ENCODE data around the gene FCGR3B.
"Not testable (repeated sequence)": the region's sequence is repeated elsewhere in the genome, so short reads cannot be mapped to it uniquely, and the experiment has no call there.

GRCh38 chr1:161606541-161607336, 24.2 kb downstream of the FCGR3B start:
- TF ChIP-seq TAF1, POLR2AphosphoS5, POLR2A, SPI1 (IDR thresholded peaks at IDR 0.05; ENCODE audit: low read depth, low read length): not testable (repeated sequence)

Measured in GM12891 (cell line).